ENCODE results near the gene JARID2.

The JARID2 gene

GRCh38 chr6:15331629-15332251, 85.9 kb downstream of the JARID2 start:
- no peak for DNase-seq (ENCODE audit: low read depth in 2 of 2)

GRCh38 chr6:15332446-15332845, 86.6 kb downstream of the JARID2 start:
- no peak for DNase-seq (ENCODE audit: low read depth in 2 of 2)

GRCh38 chr6:15335385-15335784, 89.5 kb downstream of the JARID2 start:
- no peak for DNase-seq (ENCODE audit: low read depth in 2 of 2)

GRCh38 chr6:15335916-15336315, 90.0 kb downstream of the JARID2 start:
- no peak for DNase-seq (ENCODE audit: low read depth in 2 of 2)

GRCh38 chr6:15336900-15337560, 91.2 kb downstream of the JARID2 start:
- DNase-seq (ENCODE audit: low read depth in 2 of 2): no peak

- no peak for DNase-seq (ENCODE audit: low read depth in 2 of 2)
Observed at GRCh38 chr6:15337582-15337981, 91.7 kb downstream of the JARID2 start.

GRCh38 chr6:15338476-15338875, 92.6 kb downstream of the JARID2 start:
- DNase-seq (ENCODE audit: low read depth in 2 of 2): no peak

- no peak for DNase-seq (ENCODE audit: low read depth in 2 of 2)
Observed at GRCh38 chr6:15339081-15339480, 93.2 kb downstream of the JARID2 start.

GRCh38 chr6:15340105-15340601, 94.3 kb downstream of the JARID2 start:
- DNase-seq (ENCODE audit: low read depth in 2 of 2): no peak

GRCh38 chr6:15340775-15341174, 94.9 kb downstream of the JARID2 start:
- no peak for DNase-seq (ENCODE audit: low read depth in 2 of 2)

GRCh38 chr6:15341311-15342001, 95.6 kb downstream of the JARID2 start:
- DNase-seq (ENCODE audit: low read depth in 2 of 2): no peak

- DNase-seq (ENCODE audit: low read depth in 2 of 2): no peak
Observed at GRCh38 chr6:15342114-15342513, 96.2 kb downstream of the JARID2 start.

- DNase-seq (ENCODE audit: low read depth in 2 of 2): no peak
Observed at GRCh38 chr6:15343490-15344191, 97.8 kb downstream of the JARID2 start.

GRCh38 chr6:15344192-15344519, 98.3 kb downstream of the JARID2 start:
- no peak for DNase-seq (ENCODE audit: low read depth in 2 of 2)

GRCh38 chr6:15344831-15345230, 99.0 kb downstream of the JARID2 start:
- no peak for DNase-seq (ENCODE audit: low read depth in 2 of 2)

- no peak for DNase-seq (ENCODE audit: low read depth in 2 of 2)
Observed at GRCh38 chr6:15346315-15346714, 100.4 kb downstream of the JARID2 start.

GRCh38 chr6:15348528-15348927, 102.7 kb downstream of the JARID2 start:
- no peak for DNase-seq (ENCODE audit: low read depth in 2 of 2)

GRCh38 chr6:15349379-15349778, 103.5 kb downstream of the JARID2 start:
- DNase-seq (ENCODE audit: low read depth in 2 of 2): no peak

- no peak for DNase-seq (ENCODE audit: low read depth in 2 of 2)
Observed at GRCh38 chr6:15350386-15351083, 104.7 kb downstream of the JARID2 start.

- DNase-seq (ENCODE audit: low read depth in 2 of 2): no peak
Observed at GRCh38 chr6:15351631-15352030, 105.8 kb downstream of the JARID2 start.

- DNase-seq (ENCODE audit: low read depth in 2 of 2): no peak
Observed at GRCh38 chr6:15352220-15352619, 106.4 kb downstream of the JARID2 start.

GRCh38 chr6:15352845-15353244, 107.0 kb downstream of the JARID2 start:
- no peak for DNase-seq (ENCODE audit: low read depth in 2 of 2)
